Measurements from ENCODE around the gene TNFRSF19. TPM values are rescaled to one million over a fixed set of nuclear protein-coding genes. Genes with fewer than 3 reads are reported as not detected.
"Not testable (repeated sequence)": the region's sequence is repeated elsewhere in the genome, so short reads cannot be mapped to it uniquely, and the experiment has no call there.

Gene TNFRSF19
- total and polyA plus RNA-seq, 3 experiments from 2014 or later = not detected

- no peak overlapping the region for H3K27ac Mint-ChIP-seq
- DNase-seq = no peak
- no peak overlapping the region for H3K27ac ChIP-seq (ENCODE audit: low read depth, low read length)
- no peak overlapping the region for H3K4me3 Mint-ChIP-seq
- H3K4me3 ChIP-seq (ENCODE audit: low read length) = no peak overlapping the region
- no peaks in the 10 kb centered on the region for H3K4me1 ChIP-seq (ENCODE audit: insufficient read depth, low read length)
- H3K27me3 Mint-ChIP-seq = peaks cover 38 to 65% of the 10 kb centered on the region in 2 donors
- H3K4me1 Mint-ChIP-seq = no peaks in the 10 kb centered on the region
- H3K36me3 ChIP-seq (ENCODE audit: insufficient read depth, low read length) = no peaks in the 10 kb centered on the region
- no peaks in the 10 kb centered on the region for H3K36me3 Mint-ChIP-seq
- ChIA-PET CTCF (no interaction called here), POLR2A (no interaction called here)
- no peaks in the 10 kb centered on the region for H3K9me3 Mint-ChIP-seq
- H3K27me3 ChIP-seq (ENCODE audit: insufficient read depth, low read length, poor library complexity, severe bottlenecking) = peaks cover 3% of the 10 kb centered on the region
- H3K9me3 ChIP-seq (ENCODE audit: low read length) = no peaks in the 10 kb centered on the region
These were observed 16.1 kb downstream of the TNFRSF19 start for GRCh38 chr13:23586336-23586735.

- Mint-ChIP-seq H3K27ac (no peak overlapping the region), H3K36me3 (no peaks in the 10 kb centered on the region), H3K27me3 (peaks cover 34 to 62% of the 10 kb centered on the region in 2 donors), H3K9me3 (no peaks in the 10 kb centered on the region), H3K4me1 (no peaks in the 10 kb centered on the region), H3K4me3 (no peak overlapping the region)
- CTCF ChIA-PET = no interaction called here
- H3K9me3 ChIP-seq (ENCODE audit: low read length) = no peaks in the 10 kb centered on the region
- H3K36me3 ChIP-seq (ENCODE audit: insufficient read depth, low read length) = no peaks in the 10 kb centered on the region
- H3K4me3 ChIP-seq (ENCODE audit: low read length) = no peak overlapping the region
- no peaks in the 10 kb centered on the region for H3K27me3 ChIP-seq (ENCODE audit: insufficient read depth, low read length, poor library complexity, severe bottlenecking)
- DNase-seq = no peak
- no peak overlapping the region for H3K27ac ChIP-seq (ENCODE audit: low read depth, low read length)
- no peaks in the 10 kb centered on the region for H3K4me1 ChIP-seq (ENCODE audit: insufficient read depth, low read length)
- POLR2A ChIA-PET = no interaction called here
These were observed 18.5 kb downstream of the TNFRSF19 start for GRCh38 chr13:23588666-23589065.

DNA sequence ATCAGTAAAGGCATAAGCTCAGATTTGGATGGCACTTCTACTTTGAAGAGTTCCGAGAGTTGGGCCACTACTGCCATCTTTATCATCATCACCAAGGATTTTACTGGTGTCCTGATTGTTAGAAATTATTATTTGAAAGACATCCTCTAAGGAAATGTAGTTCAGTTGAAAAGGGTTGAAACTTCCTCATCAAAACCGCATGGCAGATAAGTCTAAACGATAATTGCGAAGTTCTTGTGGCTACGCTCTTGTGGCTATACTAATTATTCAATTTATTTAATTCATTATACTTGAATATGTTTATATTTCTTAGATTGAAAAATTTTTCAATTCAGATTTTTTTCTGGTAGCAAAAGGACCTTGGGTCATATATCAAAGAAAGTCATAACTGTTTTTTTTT is 22.4 kb downstream of the TNFRSF19 start:
- Mint-ChIP-seq H3K4me3 (no peak overlapping the region), H3K36me3 (no peaks in the 10 kb centered on the region), H3K9me3 (no peaks in the 10 kb centered on the region), H3K27ac (no peak overlapping the region), H3K4me1 (no peaks in the 10 kb centered on the region), H3K27me3 (peaks cover 30 to 64% of the 10 kb centered on the region in 2 donors)
- no peaks in the 10 kb centered on the region for H3K27me3 ChIP-seq (ENCODE audit: insufficient read depth, low read length, poor library complexity, severe bottlenecking)
- CTCF ChIA-PET = no interaction called here
- H3K27ac ChIP-seq (ENCODE audit: low read depth, low read length) = no peak overlapping the region
- DNase-seq = no peak
- no peaks in the 10 kb centered on the region for H3K9me3 ChIP-seq (ENCODE audit: low read length)
- POLR2A ChIA-PET = no interaction called here
- H3K4me3 ChIP-seq (ENCODE audit: low read length) = no peak overlapping the region
- H3K4me1 ChIP-seq (ENCODE audit: insufficient read depth, low read length) = no peaks in the 10 kb centered on the region
- no peaks in the 10 kb centered on the region for H3K36me3 ChIP-seq (ENCODE audit: insufficient read depth, low read length)

- H3K27me3 Mint-ChIP-seq = peaks cover 27 to 59% of the 10 kb centered on the region in 2 donors
- no peaks in the 10 kb centered on the region for H3K27me3 ChIP-seq (ENCODE audit: insufficient read depth, low read length, poor library complexity, severe bottlenecking)
- no peaks in the 10 kb centered on the region for H3K4me1 Mint-ChIP-seq
- no peak overlapping the region for H3K4me3 ChIP-seq (ENCODE audit: low read length)
- H3K4me1 ChIP-seq (ENCODE audit: insufficient read depth, low read length) = no peaks in the 10 kb centered on the region
- H3K9me3 Mint-ChIP-seq = no peaks in the 10 kb centered on the region
- no peak overlapping the region for H3K27ac Mint-ChIP-seq
- no peaks in the 10 kb centered on the region for H3K36me3 Mint-ChIP-seq
- CTCF ChIA-PET = no interaction called here
- POLR2A ChIA-PET = no interaction called here
- no peak overlapping the region for H3K4me3 Mint-ChIP-seq
- no peak overlapping the region for H3K27ac ChIP-seq (ENCODE audit: low read depth, low read length)
- H3K9me3 ChIP-seq (ENCODE audit: low read length) = no peaks in the 10 kb centered on the region
- H3K36me3 ChIP-seq (ENCODE audit: insufficient read depth, low read length) = no peaks in the 10 kb centered on the region
- DNase-seq = no peak
These were observed 22.9 kb downstream of the TNFRSF19 start for GRCh38 chr13:23593148-23593547.

GRCh38 chr13:23594290-23594689 is 24.1 kb downstream of the TNFRSF19 start:
- H3K9me3 Mint-ChIP-seq; H3K9me3 ChIP-seq (ENCODE audit: low read length); H3K27ac Mint-ChIP-seq; H3K4me3 ChIP-seq (ENCODE audit: low read length); DNase-seq; H3K36me3 Mint-ChIP-seq; H3K4me3 Mint-ChIP-seq; H3K4me1 ChIP-seq (ENCODE audit: insufficient read depth, low read length); POLR2A ChIA-PET; CTCF ChIA-PET; H3K27ac ChIP-seq (ENCODE audit: low read depth, low read length); H3K36me3 ChIP-seq (ENCODE audit: insufficient read depth, low read length); H3K4me1 Mint-ChIP-seq; H3K27me3 ChIP-seq (ENCODE audit: insufficient read depth, low read length, poor library complexity, severe bottlenecking): not testable (repeated sequence)
- peaks cover 30 to 54% of the 10 kb centered on the region in 2 donors for H3K27me3 Mint-ChIP-seq

DNA sequence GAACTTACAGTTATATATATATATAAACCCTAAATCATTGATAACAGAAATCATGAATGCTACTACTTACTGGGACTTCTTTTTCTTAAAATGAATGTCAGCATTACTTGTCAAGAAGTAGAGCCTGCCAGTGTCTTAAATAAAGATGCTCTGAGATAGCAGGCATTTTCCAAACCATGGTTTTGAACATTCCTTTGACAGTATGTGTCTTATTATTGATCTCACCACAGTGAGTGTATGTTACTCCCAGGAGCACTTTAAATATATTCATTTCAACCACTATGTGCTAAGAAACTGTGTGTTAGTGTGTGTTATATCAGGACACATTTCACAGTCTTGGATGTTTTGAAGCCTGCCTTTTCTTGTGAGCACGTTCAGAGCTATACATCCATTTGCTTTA is 28.2 kb downstream of the TNFRSF19 start:
- Histone ChIP-seq H3K27me3 (ENCODE audit: insufficient read depth, low read length, poor library complexity, severe bottlenecking) (no peaks in the 10 kb centered on the region), H3K4me1 (ENCODE audit: insufficient read depth, low read length) (no peaks in the 10 kb centered on the region), H3K4me3 (ENCODE audit: low read length) (no peak overlapping the region), H3K27ac (ENCODE audit: low read depth, low read length) (no peak overlapping the region), H3K36me3 (ENCODE audit: insufficient read depth, low read length) (no peaks in the 10 kb centered on the region), H3K9me3 (ENCODE audit: low read length) (no peaks in the 10 kb centered on the region)
- Mint-ChIP-seq H3K4me1 (no peaks in the 10 kb centered on the region), H3K27me3 (peaks cover 25 to 42% of the 10 kb centered on the region in 2 donors), H3K36me3 (peaks cover 0 to 6% (median 3%) of the 10 kb centered on the region in 3 donors), H3K27ac (no peak overlapping the region), H3K9me3 (peaks cover 0 to 6% (median 0%) of the 10 kb centered on the region in 5 donors), H3K4me3 (no peak overlapping the region)
- ChIA-PET POLR2A (no interaction called here), CTCF (no interaction called here)
- no peak for DNase-seq

GRCh38 chr13:23599083-23599925 is 29.1 kb downstream of the TNFRSF19 start:
- CTCF ChIA-PET = no interaction called here
- Histone ChIP-seq H3K9me3 (ENCODE audit: low read length) (no peaks in the 10 kb centered on the region), H3K27me3 (ENCODE audit: insufficient read depth, low read length, poor library complexity, severe bottlenecking) (no peaks in the 10 kb centered on the region), H3K4me1 (ENCODE audit: insufficient read depth, low read length) (no peaks in the 10 kb centered on the region), H3K27ac (ENCODE audit: low read depth, low read length) (no peak overlapping the region), H3K4me3 (ENCODE audit: low read length) (no peak overlapping the region), H3K36me3 (ENCODE audit: insufficient read depth, low read length) (no peaks in the 10 kb centered on the region)
- POLR2A ChIA-PET = no interaction called here
- no peaks in the 10 kb centered on the region for H3K4me1 Mint-ChIP-seq
- H3K27me3 Mint-ChIP-seq = peaks cover 25 to 36% of the 10 kb centered on the region in 2 donors
- no peak overlapping the region for H3K4me3 Mint-ChIP-seq
- peaks cover 0 to 6% (median 0%) of the 10 kb centered on the region in 5 donors for H3K9me3 Mint-ChIP-seq
- H3K36me3 Mint-ChIP-seq = peaks cover 0 to 6% (median 3%) of the 10 kb centered on the region in 3 donors
- H3K27ac Mint-ChIP-seq = no peak overlapping the region
- no peak for DNase-seq

DNA sequence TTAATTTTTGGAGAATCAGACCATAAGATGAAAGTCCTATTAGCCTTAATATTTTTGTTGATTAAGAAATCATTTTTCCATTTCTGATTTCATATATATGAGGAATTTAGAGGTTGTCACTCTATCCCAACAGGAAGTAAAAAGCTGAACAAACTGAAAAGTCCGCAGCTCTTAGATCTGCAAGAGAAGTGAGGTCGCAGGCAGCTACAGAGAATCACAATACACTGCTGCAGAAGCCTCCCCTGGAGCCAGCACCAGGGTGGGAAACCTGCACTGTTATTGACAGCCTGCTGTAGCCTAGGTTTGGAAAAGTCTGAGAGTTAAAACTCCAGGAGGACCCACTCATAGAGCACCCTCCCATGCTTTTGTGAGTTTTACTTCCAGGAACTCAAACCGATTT is 29.9 kb downstream of the TNFRSF19 start:
- H3K27ac ChIP-seq (ENCODE audit: low read depth, low read length) = no peak overlapping the region
- Mint-ChIP-seq H3K27me3 (peaks cover 22 to 32% of the 10 kb centered on the region in 2 donors), H3K4me3 (no peak overlapping the region), H3K9me3 (peaks cover 0 to 6% (median 0%) of the 10 kb centered on the region in 5 donors), H3K27ac (no peak overlapping the region), H3K4me1 (no peaks in the 10 kb centered on the region), H3K36me3 (peaks cover 0 to 6% (median 4%) of the 10 kb centered on the region in 3 donors)
- H3K4me1 ChIP-seq (ENCODE audit: insufficient read depth, low read length) = no peaks in the 10 kb centered on the region
- no peaks in the 10 kb centered on the region for H3K27me3 ChIP-seq (ENCODE audit: insufficient read depth, low read length, poor library complexity, severe bottlenecking)
- ChIA-PET POLR2A (no interaction called here), CTCF (no interaction called here)
- no peaks in the 10 kb centered on the region for H3K9me3 ChIP-seq (ENCODE audit: low read length)
- DNase-seq = no peak
- H3K36me3 ChIP-seq (ENCODE audit: insufficient read depth, low read length) = no peaks in the 10 kb centered on the region
- no peak overlapping the region for H3K4me3 ChIP-seq (ENCODE audit: low read length)

Measured in CD8-positive, alpha-beta memory T cell (primary cell).